ENCODE results near the gene ABCC10.
"Not testable (repeated sequence)": the region's sequence is repeated elsewhere in the genome, so short reads cannot be mapped to it uniquely, and the experiment has no call there.

The ABCC10 gene

GRCh38 chr6:43498291-43498690 is 71.0 kb downstream of the ABCC10 start:
- DNase-seq (ENCODE audit: low spot score): not testable (repeated sequence)

DNA sequence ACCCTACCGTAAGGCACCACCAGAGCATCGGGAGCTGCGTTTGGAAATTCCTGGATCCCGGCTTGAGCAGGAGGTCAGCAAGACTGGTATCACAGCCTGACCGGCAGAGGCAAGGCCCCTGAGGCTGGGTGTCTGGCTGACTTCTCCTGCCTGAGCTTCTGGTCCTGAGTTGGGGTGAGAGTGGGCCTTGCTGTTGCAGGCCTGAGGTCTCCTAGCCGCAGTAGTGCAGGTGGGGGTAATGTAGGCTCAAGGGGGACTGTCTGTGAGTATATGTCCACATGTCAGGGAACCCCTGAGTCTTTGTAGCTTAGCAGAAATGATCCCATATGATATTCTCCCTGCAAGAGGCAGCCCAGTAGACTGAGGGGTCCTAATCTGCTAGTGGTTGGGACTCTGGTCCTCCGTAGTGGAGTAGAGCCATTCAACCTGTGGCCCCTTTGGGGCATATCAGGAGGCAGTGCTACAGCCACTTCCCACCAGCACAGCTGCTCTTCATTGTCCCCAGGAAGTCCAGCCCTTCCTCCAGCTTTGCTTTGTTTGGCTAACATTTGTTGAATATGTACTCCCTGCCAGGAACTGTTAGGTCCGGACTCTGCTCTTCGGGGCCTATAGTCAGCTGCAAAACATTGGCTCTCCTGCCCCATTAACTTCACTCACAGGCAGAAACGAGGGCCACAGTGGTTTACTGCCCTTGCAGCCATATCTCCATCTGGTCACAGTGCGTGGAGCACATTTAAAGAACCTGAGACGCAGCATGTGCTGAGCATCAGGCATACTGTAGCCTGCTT is 71.9 kb downstream of the ABCC10 start:
- no peak for DNase-seq (ENCODE audit: low spot score)
